Neural progenitor cell (in vitro differentiated cells): Measurements from ENCODE around the gene ACER2.

Experiments
- CTCF ChIP-seq: fragments of 200-600 bp; sonication (generic); IDR thresholded peaks from 2 replicates; pipeline ENCODE4 v1.5.1; 2017; ENCODE audit warnings: antibody characterized with exemption, mild to moderate bottlenecking
- EZH2 ChIP-seq: fragments of 200-600 bp; sonication (generic); IDR thresholded peaks from 2 replicates; pipeline ENCODE4 v1.6.1; 2017; ENCODE audit warnings: antibody characterized with exemption, mild to moderate bottlenecking, moderate library complexity

- TF ChIP-seq CTCF: no peak
- TF ChIP-seq EZH2: no peak
Measured at GRCh38 chr9:19484699-19485098, 75.9 kb downstream of the ACER2 start.
